HL-60 (cell line): ENCODE data around the gene CPNE4.

Source experiments
- DNase-seq, 2 experiments: peaks; one replicate each; pipeline ENCODE4 v3.0.0-alpha.2; 2010 to 2020; ENCODE audit warnings: low read depth in 1 of 2, low spot score in 1 of 2
- H3K27ac ChIP-seq: fragments of 250-450 bp; sonication (Bioruptor Pico); replicated peaks from 2 replicates; pipeline ENCODE4 v1.5.1; 2020; ENCODE audit warnings: mild to moderate bottlenecking, moderate library complexity
- H3K27me3 ChIP-seq: fragments of 250-450 bp; sonication (Bioruptor Pico); 2 replicates; pipeline ENCODE4 v1.5.1; 2021; ENCODE audit warnings: mild to moderate bottlenecking, moderate library complexity; ENCODE audit not compliant: insufficient read depth, poor library complexity, severe bottlenecking
- H3K4me3 ChIP-seq: replicated peaks from 2 replicates; pipeline ENCODE4 v1.5.1; 2011; ENCODE audit warnings: mild to moderate bottlenecking, control low read depth, low read length; ENCODE audit not compliant: insufficient read depth
- GABPA ChIP-seq: IDR thresholded peaks from 2 replicates; pipeline ENCODE4 v1.6.1; 2012; ENCODE audit warnings: low read depth
- POLR2AphosphoS5 ChIP-seq: IDR thresholded peaks from 2 replicates; pipeline ENCODE4 v1.6.1; 2012; ENCODE audit warnings: low read depth
- SPI1 ChIP-seq: IDR thresholded peaks from 2 replicates; pipeline ENCODE4 v1.6.1; 2012; ENCODE audit warnings: low read depth, mild to moderate bottlenecking, borderline replicate concordance
- TF ChIP-seq, protein P1 (sequence below): IDR thresholded peaks from 2 replicates; pipeline ENCODE4 v1.6.1; 2012; ENCODE audit warnings: low read depth; ENCODE audit not compliant: insufficient replicate concordance
- TF ChIP-seq, protein P2 (sequence below): IDR thresholded peaks from one replicate; pipeline ENCODE4 v1.5.1; 2011; ENCODE audit warnings: low read length, control low read depth, inconsistent platforms; ENCODE audit not compliant: insufficient read depth

Gene CPNE4

GRCh38 chr3:131944676-131945075 is 90.1 kb downstream of the CPNE4 start:
- H3K27me3 ChIP-seq: peaks cover 5% of the 10 kb centered on the region
- no peak for DNase-seq
- TF ChIP-seq, protein P1, sequence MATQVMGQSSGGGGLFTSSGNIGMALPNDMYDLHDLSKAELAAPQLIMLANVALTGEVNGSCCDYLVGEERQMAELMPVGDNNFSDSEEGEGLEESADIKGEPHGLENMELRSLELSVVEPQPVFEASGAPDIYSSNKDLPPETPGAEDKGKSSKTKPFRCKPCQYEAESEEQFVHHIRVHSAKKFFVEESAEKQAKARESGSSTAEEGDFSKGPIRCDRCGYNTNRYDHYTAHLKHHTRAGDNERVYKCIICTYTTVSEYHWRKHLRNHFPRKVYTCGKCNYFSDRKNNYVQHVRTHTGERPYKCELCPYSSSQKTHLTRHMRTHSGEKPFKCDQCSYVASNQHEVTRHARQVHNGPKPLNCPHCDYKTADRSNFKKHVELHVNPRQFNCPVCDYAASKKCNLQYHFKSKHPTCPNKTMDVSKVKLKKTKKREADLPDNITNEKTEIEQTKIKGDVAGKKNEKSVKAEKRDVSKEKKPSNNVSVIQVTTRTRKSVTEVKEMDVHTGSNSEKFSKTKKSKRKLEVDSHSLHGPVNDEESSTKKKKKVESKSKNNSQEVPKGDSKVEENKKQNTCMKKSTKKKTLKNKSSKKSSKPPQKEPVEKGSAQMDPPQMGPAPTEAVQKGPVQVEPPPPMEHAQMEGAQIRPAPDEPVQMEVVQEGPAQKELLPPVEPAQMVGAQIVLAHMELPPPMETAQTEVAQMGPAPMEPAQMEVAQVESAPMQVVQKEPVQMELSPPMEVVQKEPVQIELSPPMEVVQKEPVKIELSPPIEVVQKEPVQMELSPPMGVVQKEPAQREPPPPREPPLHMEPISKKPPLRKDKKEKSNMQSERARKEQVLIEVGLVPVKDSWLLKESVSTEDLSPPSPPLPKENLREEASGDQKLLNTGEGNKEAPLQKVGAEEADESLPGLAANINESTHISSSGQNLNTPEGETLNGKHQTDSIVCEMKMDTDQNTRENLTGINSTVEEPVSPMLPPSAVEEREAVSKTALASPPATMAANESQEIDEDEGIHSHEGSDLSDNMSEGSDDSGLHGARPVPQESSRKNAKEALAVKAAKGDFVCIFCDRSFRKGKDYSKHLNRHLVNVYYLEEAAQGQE: no peak
- TF ChIP-seq GABPA: no peak
- TF ChIP-seq, protein P2, sequence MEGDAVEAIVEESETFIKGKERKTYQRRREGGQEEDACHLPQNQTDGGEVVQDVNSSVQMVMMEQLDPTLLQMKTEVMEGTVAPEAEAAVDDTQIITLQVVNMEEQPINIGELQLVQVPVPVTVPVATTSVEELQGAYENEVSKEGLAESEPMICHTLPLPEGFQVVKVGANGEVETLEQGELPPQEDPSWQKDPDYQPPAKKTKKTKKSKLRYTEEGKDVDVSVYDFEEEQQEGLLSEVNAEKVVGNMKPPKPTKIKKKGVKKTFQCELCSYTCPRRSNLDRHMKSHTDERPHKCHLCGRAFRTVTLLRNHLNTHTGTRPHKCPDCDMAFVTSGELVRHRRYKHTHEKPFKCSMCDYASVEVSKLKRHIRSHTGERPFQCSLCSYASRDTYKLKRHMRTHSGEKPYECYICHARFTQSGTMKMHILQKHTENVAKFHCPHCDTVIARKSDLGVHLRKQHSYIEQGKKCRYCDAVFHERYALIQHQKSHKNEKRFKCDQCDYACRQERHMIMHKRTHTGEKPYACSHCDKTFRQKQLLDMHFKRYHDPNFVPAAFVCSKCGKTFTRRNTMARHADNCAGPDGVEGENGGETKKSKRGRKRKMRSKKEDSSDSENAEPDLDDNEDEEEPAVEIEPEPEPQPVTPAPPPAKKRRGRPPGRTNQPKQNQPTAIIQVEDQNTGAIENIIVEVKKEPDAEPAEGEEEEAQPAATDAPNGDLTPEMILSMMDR: no peak
- no peak for TF ChIP-seq POLR2AphosphoS5
- no peak for TF ChIP-seq SPI1
- H3K27ac ChIP-seq: no peak overlapping the region
- H3K4me3 ChIP-seq: no peak overlapping the region

DNA sequence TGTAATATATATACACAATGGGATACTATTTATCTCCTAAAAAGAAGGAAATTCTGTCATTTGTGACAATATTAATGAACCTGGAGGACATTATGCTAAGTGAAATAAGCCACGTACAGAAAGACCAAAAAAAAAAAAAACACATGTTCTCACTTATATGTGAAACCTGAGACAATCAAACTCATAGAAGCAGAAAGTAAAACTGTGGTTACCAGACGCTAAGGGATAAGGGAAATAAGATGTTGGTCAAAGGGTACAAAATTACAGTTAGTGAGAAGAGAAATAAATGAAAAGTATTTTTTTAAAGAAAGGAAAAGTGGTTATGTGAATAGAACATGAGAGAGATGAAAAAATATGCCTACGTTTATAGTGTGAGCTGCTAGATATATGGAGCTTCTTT is 101.1 kb downstream of the CPNE4 start:
- TF ChIP-seq, protein P2: no peak
- TF ChIP-seq SPI1: no peak
- TF ChIP-seq, protein P1: no peak
- no peak for TF ChIP-seq GABPA
- TF ChIP-seq POLR2AphosphoS5: no peak
- DNase-seq: no peak
- H3K27ac ChIP-seq: no peak overlapping the region

DNA sequence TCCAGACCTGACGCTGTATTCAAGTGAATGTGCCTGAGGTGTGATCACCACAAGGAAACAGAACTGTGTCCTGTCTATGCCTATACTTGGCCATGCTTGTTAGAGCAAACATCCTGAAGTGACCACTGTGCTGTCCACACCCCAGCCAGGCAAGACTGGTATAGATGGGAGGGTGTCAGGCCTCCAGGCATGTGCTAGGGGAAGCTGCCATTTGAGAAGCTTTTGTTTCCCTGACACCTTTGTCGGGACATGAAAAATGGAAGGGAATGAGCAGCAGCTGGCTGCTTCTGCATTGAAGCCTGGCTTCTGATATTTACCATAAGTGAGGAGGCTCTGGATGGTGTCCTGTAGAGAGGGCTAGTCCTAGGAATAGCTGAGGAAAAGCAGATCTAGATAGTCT is 106.2 kb downstream of the CPNE4 start:
- Histone ChIP-seq H3K4me3 (no peak overlapping the region), H3K27ac (no peak overlapping the region), H3K27me3 (peaks cover 11% of the 10 kb centered on the region)
- TF ChIP-seq, protein P2: no peak
- no peak for TF ChIP-seq GABPA
- no peak for TF ChIP-seq SPI1
- TF ChIP-seq, protein P1: no peak
- no peak for TF ChIP-seq POLR2AphosphoS5
- DNase-seq: no peak

More for the DNA sequence above, 101.1 kb downstream of the CPNE4 start:
- H3K4me3 ChIP-seq: no peak overlapping the region
- H3K27me3 ChIP-seq: peaks cover 5% of the 10 kb centered on the region
